HS-5 (cell line): ENCODE measurements around the gene SLC9A8.
"Not testable (repeated sequence)": the region's sequence is repeated elsewhere in the genome, so short reads cannot be mapped to it uniquely, and the experiment has no call there.

Experiments
- DNase-seq: peaks from one replicate; pipeline ENCODE4 v3.0.0-alpha.2; 2012; ENCODE audit warnings: low read depth

Gene SLC9A8

DNA sequence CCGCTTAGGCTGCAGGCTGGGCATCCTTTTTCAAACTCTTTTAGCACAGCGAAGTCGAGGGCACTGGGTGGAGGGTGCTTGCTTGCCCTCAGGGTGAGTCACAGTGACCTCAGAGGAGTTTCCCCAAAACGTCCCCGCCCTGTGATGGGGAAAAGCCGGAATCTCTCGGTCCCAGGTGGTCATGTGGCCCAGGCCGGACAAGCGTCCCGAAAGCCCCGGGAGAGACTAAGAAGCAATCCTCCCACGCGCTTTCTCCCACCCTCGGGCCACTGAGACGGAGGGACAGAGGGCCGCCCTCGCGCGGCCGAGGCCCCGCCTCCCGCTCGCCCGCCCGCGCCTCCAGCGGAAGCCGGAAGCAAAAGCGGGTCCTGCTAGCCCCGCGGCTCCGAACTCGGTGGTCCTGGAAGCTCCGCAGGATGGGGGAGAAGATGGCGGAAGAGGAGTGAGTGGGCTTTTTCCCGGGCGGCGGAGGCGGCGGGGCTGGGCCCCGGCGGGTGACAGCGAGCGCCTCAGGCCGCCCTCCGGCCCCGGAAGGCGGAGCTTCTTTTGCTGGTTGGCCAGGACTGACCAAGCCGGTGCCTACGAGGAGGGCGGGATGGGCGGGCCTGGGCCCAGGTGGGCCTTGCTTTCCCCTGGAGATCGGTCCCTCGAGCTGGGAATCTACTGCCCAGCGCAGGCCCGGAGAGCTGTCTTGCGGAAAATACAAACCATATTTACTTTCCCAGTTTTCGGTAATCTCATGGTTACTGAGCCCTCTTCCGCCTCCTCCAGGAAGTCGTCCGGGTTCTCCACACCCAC is at the start of gene SLC9A8:
SLC9A8 (plus strand) TSS at position 322 of the 798 bp plus-strand sequence; CDS start at position 417, 95 bp downstream.
- DNase-seq, result peak; percentile 100

DNA sequence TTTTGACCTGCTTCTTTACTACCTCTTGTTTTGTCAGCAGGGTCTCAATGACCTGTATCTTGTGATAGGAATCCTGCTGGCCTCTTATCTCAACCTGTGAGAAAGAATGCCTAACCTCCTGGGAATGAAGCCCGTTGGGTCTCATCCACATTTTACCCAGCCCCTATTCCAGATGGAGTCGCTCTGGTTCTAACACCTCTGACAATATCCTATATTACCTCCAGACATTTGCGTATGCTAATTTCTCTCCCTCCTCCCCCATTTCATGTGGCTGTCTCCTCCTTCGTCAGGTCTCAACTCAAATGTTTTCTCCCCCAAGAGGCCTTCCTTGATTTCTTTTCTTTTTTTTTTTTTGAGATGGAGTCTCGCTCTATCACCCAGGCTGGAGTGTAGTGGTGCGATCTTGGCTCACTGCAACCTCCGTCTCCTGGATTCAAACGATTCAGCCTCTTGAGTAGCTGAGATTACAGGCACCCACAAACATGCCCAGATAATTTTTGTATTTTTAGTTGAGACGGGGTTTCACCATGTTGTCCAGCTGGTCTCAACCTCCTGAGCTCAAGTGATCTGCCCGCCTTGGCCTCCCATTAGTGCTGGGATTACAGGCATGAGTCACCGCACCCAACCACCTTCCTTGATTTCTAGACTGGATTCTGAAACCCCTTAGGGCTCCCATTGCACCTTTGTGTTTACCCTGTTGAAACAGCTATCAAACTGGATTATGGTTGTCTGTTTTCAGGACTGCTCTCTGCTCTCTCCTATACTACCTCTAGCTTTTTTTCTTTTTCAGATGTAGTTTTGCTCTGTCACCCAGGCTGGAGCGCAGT is 49.5 kb upstream of the SLC9A8 start:
- DNase-seq, result no peak

GRCh38 chr20:49765413-49765736 is 47.3 kb upstream of the SLC9A8 start:
- DNase-seq, result no peak

- no peak for DNase-seq
These were observed 46.6 kb upstream of the SLC9A8 start for GRCh38 chr20:49765846-49766541.

- DNase-seq, result no peak
These were observed 45.6 kb upstream of the SLC9A8 start for GRCh38 chr20:49766979-49767521.

DNA sequence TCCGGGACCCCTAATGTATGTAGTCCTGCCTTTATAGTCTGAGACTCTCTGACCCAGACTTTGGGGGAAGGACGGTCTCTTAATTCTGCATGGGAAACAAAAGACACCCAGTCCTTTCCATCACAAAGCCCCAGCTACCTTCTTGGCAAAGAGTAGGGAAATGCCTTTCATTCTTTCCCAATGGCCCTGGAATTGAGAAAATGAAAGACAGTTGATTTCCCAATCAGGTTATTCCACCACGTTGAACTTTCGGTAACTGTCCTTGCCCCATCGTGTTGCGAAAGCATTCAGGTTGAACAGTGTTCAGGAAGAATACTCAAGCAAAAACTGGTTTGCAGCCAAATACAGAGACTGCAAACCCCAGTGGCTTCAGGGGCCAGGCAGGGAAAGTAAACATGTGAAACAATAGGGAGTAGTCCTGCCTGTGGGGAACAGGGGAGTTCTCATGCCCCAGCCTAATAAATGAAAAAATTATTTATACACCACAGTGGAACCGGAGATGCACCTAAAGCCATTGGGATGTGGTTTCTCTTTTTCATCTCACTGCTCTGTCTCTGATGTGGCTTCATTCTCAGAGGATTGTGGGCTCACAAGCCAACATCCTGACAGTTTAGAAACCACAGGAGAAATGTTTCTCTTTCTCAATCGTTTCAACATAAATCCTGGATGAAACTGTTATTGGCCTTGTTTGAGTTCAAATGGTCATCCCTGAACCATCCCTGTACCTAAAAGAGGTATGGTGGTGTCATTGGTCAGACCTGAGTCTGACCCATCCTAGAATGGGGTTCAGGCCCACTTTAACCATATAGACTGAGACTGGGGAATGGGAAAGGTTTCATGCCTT is 44.2 kb upstream of the SLC9A8 start:
- DNase-seq, result peak; percentile 99

- no peak for DNase-seq
These were observed 43.5 kb upstream of the SLC9A8 start for GRCh38 chr20:49769048-49769581.

- no peak for DNase-seq
These were observed 42.0 kb upstream of the SLC9A8 start for GRCh38 chr20:49770634-49771033.

DNA sequence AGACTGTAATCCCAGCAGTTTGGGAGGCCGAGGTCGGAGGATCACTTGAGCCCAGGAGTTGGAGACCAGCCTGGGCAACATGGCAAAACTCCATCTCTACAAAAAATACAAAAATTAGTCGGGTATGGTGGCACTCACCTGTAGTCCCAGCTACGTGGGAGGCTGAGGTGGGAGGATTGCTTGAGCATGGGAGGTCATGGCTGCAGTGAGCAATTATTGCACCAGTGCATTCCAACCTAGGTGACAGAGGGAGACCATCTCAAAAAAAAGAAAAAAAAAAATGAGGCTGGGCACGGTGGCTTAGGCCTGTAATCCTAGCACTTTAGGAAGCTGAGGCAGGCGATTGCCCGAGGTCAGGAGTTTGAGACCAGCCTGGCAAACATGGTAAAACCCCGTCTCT is 38.4 kb upstream of the SLC9A8 start:
- DNase-seq, result not testable (repeated sequence)

GRCh38 chr20:49775229-49775693 is 37.4 kb upstream of the SLC9A8 start:
- peak; percentile 98 for DNase-seq

DNA sequence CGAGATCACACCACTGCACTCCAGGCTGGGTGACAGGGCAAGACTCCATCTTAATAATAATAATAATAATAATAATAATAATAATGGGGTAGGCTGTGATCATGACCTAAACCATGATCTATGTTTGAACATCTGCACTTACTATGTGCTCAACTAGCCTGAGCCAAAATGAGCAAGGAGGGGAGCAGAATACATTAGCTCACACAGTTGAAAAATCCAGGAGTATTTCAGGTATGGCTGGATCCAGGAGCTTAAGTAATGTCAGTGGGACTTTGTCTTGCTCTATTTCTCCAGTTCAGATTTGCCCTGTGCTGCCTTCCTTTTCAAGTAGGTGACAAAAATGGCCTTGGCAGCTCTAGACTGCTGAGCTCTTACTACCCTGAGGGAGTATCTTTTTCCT is 32.7 kb upstream of the SLC9A8 start:
- DNase-seq, result no peak

DNA sequence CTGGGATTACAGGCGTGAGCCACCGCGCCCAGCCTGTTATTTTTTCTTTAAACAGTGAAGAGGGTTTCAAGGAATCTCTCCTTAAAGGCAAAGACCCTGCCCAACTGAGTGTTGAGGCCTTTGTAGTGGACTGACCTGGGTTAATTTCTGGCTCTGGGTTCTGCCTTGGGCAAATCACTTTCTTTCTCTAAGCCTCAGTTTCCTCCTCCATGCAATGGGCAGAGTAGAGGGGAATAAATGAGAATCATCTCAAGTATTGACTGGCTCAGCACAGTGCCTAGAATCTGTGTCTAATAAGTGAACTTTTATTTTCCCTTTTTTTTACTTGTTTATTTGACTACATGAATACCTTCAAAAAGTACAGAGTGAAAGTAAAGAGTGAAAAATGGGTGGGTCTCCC is 31.0 kb upstream of the SLC9A8 start:
- no peak for DNase-seq

GRCh38 chr20:49782439-49782838 is 30.2 kb upstream of the SLC9A8 start:
- DNase-seq, result not testable (repeated sequence)

DNA sequence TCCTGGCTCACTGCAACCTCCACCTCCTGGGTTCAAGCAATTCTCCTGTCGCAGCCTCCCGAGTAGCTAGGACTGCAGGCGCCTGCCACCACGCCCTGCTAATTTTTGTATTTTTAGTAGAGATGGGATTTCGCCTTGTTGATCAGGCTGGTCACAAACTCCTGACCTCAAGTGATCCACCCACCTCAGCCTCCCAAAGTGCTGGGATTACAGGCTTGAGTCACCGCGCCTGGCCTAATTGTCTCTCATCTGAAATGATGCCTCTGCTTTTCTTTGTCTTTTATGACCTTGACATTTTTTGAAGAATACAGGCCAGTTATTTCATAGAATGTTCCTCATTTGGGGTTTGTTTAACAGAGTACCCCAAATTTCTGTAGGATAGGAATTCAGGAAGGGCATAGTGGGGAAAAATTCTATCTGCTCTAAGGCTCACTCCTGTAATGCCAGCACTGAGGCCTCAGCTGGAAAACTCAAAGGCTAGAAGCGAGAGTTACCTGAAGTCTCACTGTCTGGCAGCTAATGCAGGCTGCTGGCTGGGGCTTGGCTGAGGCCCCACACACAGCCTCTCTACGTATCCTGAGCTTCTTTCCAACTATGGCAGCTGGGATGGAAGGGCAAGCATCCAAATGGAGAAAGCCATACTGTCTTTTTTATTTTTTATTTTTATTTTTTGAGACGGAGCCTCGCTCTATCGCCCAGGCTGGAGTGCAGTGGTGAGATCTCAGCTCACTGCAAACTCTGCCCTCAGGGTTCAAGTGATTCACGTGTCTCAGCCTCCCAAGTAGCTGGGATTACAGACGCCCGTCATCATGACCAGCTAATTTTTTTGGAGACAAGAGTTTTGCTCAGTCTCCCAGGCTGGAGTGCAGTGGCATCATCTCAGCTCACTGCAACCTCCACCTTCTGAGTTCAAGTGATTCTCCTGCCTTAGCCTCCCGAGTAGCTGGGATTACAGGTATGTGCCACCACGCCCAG is 29.3 kb upstream of the SLC9A8 start:
- DNase-seq, result not testable (repeated sequence)

- DNase-seq, result no peak
These were observed 28.3 kb upstream of the SLC9A8 start for GRCh38 chr20:49784291-49784690.

- no peak for DNase-seq
These were observed 27.3 kb upstream of the SLC9A8 start for GRCh38 chr20:49785149-49785851.

DNA sequence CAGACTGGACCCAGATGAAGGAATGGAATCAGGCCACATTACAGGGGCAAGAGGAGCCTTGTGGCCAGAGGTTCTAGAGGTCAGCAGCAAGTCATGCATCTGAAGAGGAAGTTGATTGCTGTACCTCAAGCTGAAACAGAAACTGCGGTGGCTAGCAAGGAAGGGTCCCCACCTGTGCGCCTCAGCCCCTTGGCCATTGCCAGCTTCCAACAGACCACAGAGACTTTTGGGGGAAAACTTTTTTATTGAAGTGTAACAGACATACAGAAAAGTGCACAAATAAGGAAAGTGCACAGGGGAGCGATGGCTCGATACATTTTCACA is 26.8 kb upstream of the SLC9A8 start:
- DNase-seq, result no peak

- no peak for DNase-seq
These were observed 26.4 kb upstream of the SLC9A8 start for GRCh38 chr20:49786196-49786595.

DNA sequence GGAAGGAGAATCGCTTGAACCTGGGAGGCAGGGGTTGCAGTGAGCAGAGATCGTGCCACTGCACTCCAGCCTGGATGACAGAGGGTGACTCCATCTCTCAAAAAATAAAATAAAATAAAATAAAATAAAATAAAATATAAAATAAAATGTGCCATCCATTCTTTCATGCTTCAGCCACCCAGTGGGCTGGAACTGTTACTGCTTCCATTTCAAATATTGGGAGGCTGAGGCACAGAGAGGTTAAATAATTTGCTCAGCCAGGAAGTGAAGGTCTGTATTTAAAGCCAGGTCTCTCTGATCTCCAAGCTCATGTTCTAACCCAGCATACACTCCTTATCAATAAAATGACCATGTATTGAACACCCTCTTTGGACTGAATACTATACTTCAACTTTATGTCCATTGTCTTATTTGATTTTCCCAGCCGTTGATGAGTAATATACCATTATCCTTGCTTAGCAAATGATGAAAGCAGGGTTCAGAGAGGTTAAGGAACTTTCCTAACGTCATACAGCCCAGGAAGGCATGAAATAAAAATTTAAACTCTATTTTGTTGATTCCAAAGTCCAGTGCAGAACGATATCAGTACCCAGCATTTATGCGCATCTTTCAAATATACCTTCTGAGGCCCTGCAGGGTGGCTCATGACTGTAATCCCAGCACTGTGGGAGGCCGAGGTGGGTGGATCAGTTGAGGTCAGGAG is 25.8 kb upstream of the SLC9A8 start:
- DNase-seq, result no peak
